ENCODE results near the gene C3orf49. TPM values are rescaled to one million over a fixed set of nuclear protein-coding genes. Genes with fewer than 3 reads are reported as not detected.

C3orf49 gene
- total and polyA plus RNA-seq, 9 of the 15 experiments (the other 6 are each of a cell fraction or from before 2014, with no cell fraction given) = not detected

- Histone ChIP-seq H3K27ac (ENCODE audit: extremely low read depth, low read depth, low read length) (no peak overlapping the region), H3K4me3 (no peak overlapping the region), H3K4me1 (replicated peaks in 1 of 2; ENCODE audit: control insufficient read depth in 2 of 2, insufficient read depth in 2 of 2, low read length in 2 of 2) (no peaks in the 10 kb centered on the region), H3K79me2 (ENCODE audit: control insufficient read depth, insufficient read depth, low read length) (peaks cover 12% of the 10 kb centered on the region; the same call in 2 of the 3 replicates), H3K36me3 (ENCODE audit: control insufficient read depth, insufficient read depth, low read length) (peaks cover 2% of the 10 kb centered on the region; the same call in 1 of the 3 replicates), H3K4me2 (ENCODE audit: insufficient read depth, low read length) (no peak overlapping the region), H2AFZ (ENCODE audit: low read depth, low read length) (no peak overlapping the region), H3K9me3 (replicated peaks; ENCODE audit: control insufficient read depth, insufficient read depth, low read depth, low read length) (no peaks in the 10 kb centered on the region), H3K9me1 (ENCODE audit: control insufficient read depth, insufficient read depth, low read length) (no peaks in the 10 kb centered on the region), H3K9ac (ENCODE audit: insufficient read depth in 1 of 2, low read depth in 2 of 2, low read length in 2 of 2) (no peak overlapping the region), H4K20me1 (replicated peaks; ENCODE audit: control insufficient read depth, insufficient read depth, low read length) (no peaks in the 10 kb centered on the region), H3K27me3 (ENCODE audit: control insufficient read depth in 2 of 2, insufficient read depth in 2 of 2, low read length in 2 of 2) (no peaks in the 10 kb centered on the region)
- BruUV-seq (replicated peaks) = no TSS peak
- no peak for FAIRE-seq
- ChIA-PET CTCF (ENCODE audit: low intra/inter-chr PET ratio) (no interaction called here), POLR2A (interaction anchor here (0.9 kb wide), 1 partner anchor 21 kb away, joined by 3 read pairs; no protein-coding TSS in a partner anchor)
- 33% methylated on average over 1 of the region's 1 CpG for WGBS (ENCODE audit: insufficient coverage, low coverage, missing lambda C conversion rate)
- no peak for ATAC-seq
- DNase-seq (ENCODE audit: extremely low read depth in 1 of 4, low spot score in 3 of 4) = no peak
- intact Hi-C loops (cut with micrococcal nuclease) = loop anchor here (10.0 kb wide), 1 partner anchor 167 kb away; no protein-coding TSS in a partner anchor
- in situ Hi-C loops (cut with MboI) = no loop called here
- TF ChIP-seq CBX8 (IDR thresholded peaks at IDR 0.05; ENCODE audit: borderline replicate concordance, extremely low read depth, low read depth, low read length, poor library complexity, severe bottlenecking) (no peak), ZBTB49 (CRISPR knock-in tag; IDR thresholded peaks at IDR 0.05; ENCODE audit: borderline replicate concordance) (no peak), ZBTB9 (CRISPR knock-in tag; IDR thresholded peaks at IDR 0.05) (no peak), ZNF253 (CRISPR knock-in tag; conservative IDR thresholded peaks at IDR 0.05) (no peak), HNRNPL (IDR thresholded peaks at IDR 0.05; ENCODE audit: low read depth, low read length) (no peak), JUNB (CRISPR knock-in tag; conservative IDR thresholded peaks at IDR 0.05) (no peak), DMBX1 (CRISPR knock-in tag; IDR thresholded peaks at IDR 0.05; ENCODE audit: borderline replicate concordance) (no peak), GATAD2A (IDR thresholded peaks at IDR 0.05) (no peak), BRD4 (IDR thresholded peaks at IDR 0.05) (no peak), AFF1 (IDR thresholded peaks at IDR 0.05; ENCODE audit: low read depth in 1 of 2, partially characterized antibody in 2 of 2) (no peak), NCOA4 (IDR thresholded peaks at IDR 0.05; ENCODE audit: partially characterized antibody) (no peak), TAF7 (tag; IDR thresholded peaks at IDR 0.05) (no peak)
These were observed 28.8 kb downstream of the C3orf49 start for GRCh38 chr3:63847718-63848450.

All from K562 (cell line).